ENCODE results near the gene KRT20.

KRT20 gene

GRCh38 chr17:40884708-40885512 is at the start of gene KRT20:
Gene KRT20 (minus strand): TSS chr17:40885242. CDS start chr17:40885185, 57 bp downstream.
- TF ChIP-seq, protein P1, sequence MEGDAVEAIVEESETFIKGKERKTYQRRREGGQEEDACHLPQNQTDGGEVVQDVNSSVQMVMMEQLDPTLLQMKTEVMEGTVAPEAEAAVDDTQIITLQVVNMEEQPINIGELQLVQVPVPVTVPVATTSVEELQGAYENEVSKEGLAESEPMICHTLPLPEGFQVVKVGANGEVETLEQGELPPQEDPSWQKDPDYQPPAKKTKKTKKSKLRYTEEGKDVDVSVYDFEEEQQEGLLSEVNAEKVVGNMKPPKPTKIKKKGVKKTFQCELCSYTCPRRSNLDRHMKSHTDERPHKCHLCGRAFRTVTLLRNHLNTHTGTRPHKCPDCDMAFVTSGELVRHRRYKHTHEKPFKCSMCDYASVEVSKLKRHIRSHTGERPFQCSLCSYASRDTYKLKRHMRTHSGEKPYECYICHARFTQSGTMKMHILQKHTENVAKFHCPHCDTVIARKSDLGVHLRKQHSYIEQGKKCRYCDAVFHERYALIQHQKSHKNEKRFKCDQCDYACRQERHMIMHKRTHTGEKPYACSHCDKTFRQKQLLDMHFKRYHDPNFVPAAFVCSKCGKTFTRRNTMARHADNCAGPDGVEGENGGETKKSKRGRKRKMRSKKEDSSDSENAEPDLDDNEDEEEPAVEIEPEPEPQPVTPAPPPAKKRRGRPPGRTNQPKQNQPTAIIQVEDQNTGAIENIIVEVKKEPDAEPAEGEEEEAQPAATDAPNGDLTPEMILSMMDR (IDR thresholded peaks at IDR 0.05), result no peak
- Histone ChIP-seq H3K79me2 (no peaks in the 10 kb centered on the region), H3K9ac (no peak within 1 kb of the TSS), H3K4me2 (ENCODE audit: low read length) (no peak within 1 kb of the TSS), H3K4me3 (ENCODE audit: low read depth, low read length) (no peak within 1 kb of the TSS), H3K4me1 (no peaks in the 10 kb centered on the region), H3K9me3 (ENCODE audit: control insufficient read depth, low read length) (no peaks in the 10 kb centered on the region), H3K27ac (no peak within 1 kb of the TSS), H2AFZ (no peak within 1 kb of the TSS), H3K27me3 (ENCODE audit: control insufficient read depth, insufficient read depth, low read length) (no peaks in the 10 kb centered on the region), H3K36me3 (ENCODE audit: control insufficient read depth, insufficient read depth, low read length) (no peaks in the 10 kb centered on the region)

GRCh38 chr17:40932608-40933007 is 47.6 kb upstream of the KRT20 start:
- H3K4me3 ChIP-seq (ENCODE audit: low read depth, low read length), result no peak overlapping the region

GRCh38 chr17:40931311-40931710 is 46.3 kb upstream of the KRT20 start:
- no peaks in the 10 kb centered on the region for H3K4me1 ChIP-seq
- H3K27me3 ChIP-seq (ENCODE audit: control insufficient read depth, insufficient read depth, low read length), result no peaks in the 10 kb centered on the region
- no peak overlapping the region for H3K27ac ChIP-seq
- H3K4me2 ChIP-seq (ENCODE audit: low read length), result no peak overlapping the region
- no peaks in the 10 kb centered on the region for H3K36me3 ChIP-seq (ENCODE audit: control insufficient read depth, insufficient read depth, low read length)
- TF ChIP-seq, protein P1 (IDR thresholded peaks at IDR 0.05), result no peak
- no peak overlapping the region for H2AFZ ChIP-seq
- no peaks in the 10 kb centered on the region for H3K9me3 ChIP-seq (ENCODE audit: control insufficient read depth, low read length)
- no peaks in the 10 kb centered on the region for H3K79me2 ChIP-seq
- H3K4me3 ChIP-seq (ENCODE audit: low read depth, low read length), result no peak overlapping the region
- H3K9ac ChIP-seq, result no peak overlapping the region

More at GRCh38 chr17:40932608-40933007, 47.6 kb upstream of the KRT20 start:
- H3K27me3 ChIP-seq (ENCODE audit: control insufficient read depth, insufficient read depth, low read length), result no peaks in the 10 kb centered on the region
- no peaks in the 10 kb centered on the region for H3K36me3 ChIP-seq (ENCODE audit: control insufficient read depth, insufficient read depth, low read length)
- TF ChIP-seq, protein P1 (IDR thresholded peaks at IDR 0.05), result no peak
- no peak overlapping the region for H3K4me2 ChIP-seq (ENCODE audit: low read length)
- H3K79me2 ChIP-seq, result no peaks in the 10 kb centered on the region
- no peak overlapping the region for H3K27ac ChIP-seq
- H3K4me1 ChIP-seq, result no peaks in the 10 kb centered on the region
- H3K9ac ChIP-seq, result no peak overlapping the region
- no peak overlapping the region for H2AFZ ChIP-seq
- no peaks in the 10 kb centered on the region for H3K9me3 ChIP-seq (ENCODE audit: control insufficient read depth, low read length)

GRCh38 chr17:40926341-40926740 is 41.3 kb upstream of the KRT20 start:
- no peak overlapping the region for H3K27ac ChIP-seq
- H3K4me3 ChIP-seq (ENCODE audit: low read depth, low read length), result no peak overlapping the region
- H3K9ac ChIP-seq, result no peak overlapping the region
- no peaks in the 10 kb centered on the region for H3K27me3 ChIP-seq (ENCODE audit: control insufficient read depth, insufficient read depth, low read length)
- H2AFZ ChIP-seq, result no peak overlapping the region
- H3K4me1 ChIP-seq, result no peaks in the 10 kb centered on the region
- H3K9me3 ChIP-seq (ENCODE audit: control insufficient read depth, low read length), result no peaks in the 10 kb centered on the region
- TF ChIP-seq, protein P1 (IDR thresholded peaks at IDR 0.05), result no peak
- no peaks in the 10 kb centered on the region for H3K79me2 ChIP-seq
- no peak overlapping the region for H3K4me2 ChIP-seq (ENCODE audit: low read length)
- no peaks in the 10 kb centered on the region for H3K36me3 ChIP-seq (ENCODE audit: control insufficient read depth, insufficient read depth, low read length)

DNA sequence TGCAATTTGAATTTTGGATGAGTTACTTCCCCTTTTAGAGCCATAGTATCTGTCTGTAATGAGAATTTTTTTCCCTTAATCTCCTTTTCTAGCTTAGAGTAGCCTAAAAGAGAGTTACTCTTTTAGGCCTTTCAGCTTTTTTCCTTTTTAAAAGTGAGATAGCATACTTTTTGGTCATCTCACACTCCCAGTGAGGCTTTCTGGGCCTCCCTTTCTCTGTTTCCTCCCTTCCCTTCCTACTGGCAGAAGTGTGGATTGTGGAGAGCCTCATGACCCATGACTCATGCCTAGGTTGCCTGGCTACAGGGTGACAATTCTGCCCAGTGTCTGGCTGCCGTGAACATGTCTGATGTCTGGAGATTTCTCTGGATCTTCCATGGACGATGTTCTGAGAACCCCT is 37.2 kb upstream of the KRT20 start:
- Histone ChIP-seq H3K9ac (no peak overlapping the region), H3K4me2 (ENCODE audit: low read length) (no peak overlapping the region), H2AFZ (no peak overlapping the region), H3K9me3 (ENCODE audit: control insufficient read depth, low read length) (no peaks in the 10 kb centered on the region), H3K4me3 (ENCODE audit: low read depth, low read length) (no peak overlapping the region), H3K27ac (no peak overlapping the region), H3K27me3 (ENCODE audit: control insufficient read depth, insufficient read depth, low read length) (no peaks in the 10 kb centered on the region), H3K36me3 (ENCODE audit: control insufficient read depth, insufficient read depth, low read length) (no peaks in the 10 kb centered on the region), H3K4me1 (no peaks in the 10 kb centered on the region), H3K79me2 (no peaks in the 10 kb centered on the region)
- TF ChIP-seq, protein P1 (IDR thresholded peaks at IDR 0.05), result no peak
